H7 (cell line): ENCODE data around the gene ENO2. TPM values are rescaled to one million over a fixed set of nuclear protein-coding genes. Genes with fewer than 3 reads are reported as not detected.
A peak's percentile ranks its signal among the peaks of the same experiment; 100 is the strongest.

ENCODE experiments used
- DNase-seq: peaks from one replicate; pipeline ENCODE4 v3.0.0; 2012
- H3K27me3 ChIP-seq: 2 replicates; pipeline ENCODE4 v1.6.0; 2011; ENCODE audit warnings: mild to moderate bottlenecking, low read length; ENCODE audit not compliant: control insufficient read depth, insufficient read depth
- H3K36me3 ChIP-seq: replicated peaks from 2 replicates; pipeline ENCODE4 v1.5.1; 2011; ENCODE audit warnings: low read length; ENCODE audit not compliant: control insufficient read depth, insufficient read depth
- H3K4me3 ChIP-seq: 2 replicates; pipeline ENCODE4 v1.5.1; 2011; ENCODE audit warnings: low read depth, mild to moderate bottlenecking, control low read depth, low read length, moderate library complexity; ENCODE audit not compliant: insufficient read depth
- total RNA-seq: library from RNA; depleted of rRNA; stranded (reverse); fragments of >200 nt; shearing (Covaris generic); gene quantifications from 2 replicates; pipeline ENCODE4 v1.2.3, GENCODE V29; 2014

The ENO2 gene
- total RNA-seq, 1 experiment from 2014 or later: 47.4 TPM

DNA sequence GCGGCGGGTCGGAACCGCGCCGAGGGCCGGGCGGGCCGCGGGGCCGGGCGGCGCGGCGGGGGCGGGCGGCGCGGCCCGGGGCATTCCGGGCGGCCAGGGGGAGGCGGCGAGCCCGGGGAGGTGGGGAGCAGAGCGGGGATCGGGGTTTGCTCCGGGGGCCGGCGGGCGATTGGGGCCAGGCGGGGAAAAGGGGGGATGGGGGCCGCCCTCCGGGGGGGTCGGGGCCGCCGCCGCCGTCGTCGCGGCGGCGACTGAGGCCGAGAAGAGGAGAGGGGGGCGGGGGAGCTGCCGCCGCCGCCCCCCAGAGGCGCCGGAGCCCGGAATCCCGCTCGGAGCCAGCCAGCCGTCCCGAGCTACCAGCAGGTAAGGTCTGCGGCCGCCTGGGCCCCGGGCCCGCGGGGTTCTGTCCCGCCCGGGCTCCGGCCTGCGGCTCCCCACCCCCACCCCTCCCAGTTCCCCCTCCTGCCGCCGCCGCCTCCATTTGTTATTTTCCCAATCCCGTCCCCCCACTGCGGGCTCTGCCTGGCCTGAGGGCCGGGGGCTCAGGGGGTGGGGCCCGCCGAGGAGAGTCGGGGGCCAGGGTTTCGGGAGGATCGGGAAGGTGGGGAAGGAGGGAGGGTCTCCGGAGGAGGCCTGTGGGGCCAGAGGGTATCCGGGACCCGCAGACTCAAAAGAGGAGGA lies 13.8 kb downstream of the ENO2 start:
- DNase-seq: peak; percentile 85
- H3K27me3 ChIP-seq: no peaks in the 10 kb centered on the region
- peaks cover 1% of the 10 kb centered on the region; the same call in 1 of the 2 replicates for H3K36me3 ChIP-seq
- peak overlapping the region; percentile 78 for H3K4me3 ChIP-seq

DNA sequence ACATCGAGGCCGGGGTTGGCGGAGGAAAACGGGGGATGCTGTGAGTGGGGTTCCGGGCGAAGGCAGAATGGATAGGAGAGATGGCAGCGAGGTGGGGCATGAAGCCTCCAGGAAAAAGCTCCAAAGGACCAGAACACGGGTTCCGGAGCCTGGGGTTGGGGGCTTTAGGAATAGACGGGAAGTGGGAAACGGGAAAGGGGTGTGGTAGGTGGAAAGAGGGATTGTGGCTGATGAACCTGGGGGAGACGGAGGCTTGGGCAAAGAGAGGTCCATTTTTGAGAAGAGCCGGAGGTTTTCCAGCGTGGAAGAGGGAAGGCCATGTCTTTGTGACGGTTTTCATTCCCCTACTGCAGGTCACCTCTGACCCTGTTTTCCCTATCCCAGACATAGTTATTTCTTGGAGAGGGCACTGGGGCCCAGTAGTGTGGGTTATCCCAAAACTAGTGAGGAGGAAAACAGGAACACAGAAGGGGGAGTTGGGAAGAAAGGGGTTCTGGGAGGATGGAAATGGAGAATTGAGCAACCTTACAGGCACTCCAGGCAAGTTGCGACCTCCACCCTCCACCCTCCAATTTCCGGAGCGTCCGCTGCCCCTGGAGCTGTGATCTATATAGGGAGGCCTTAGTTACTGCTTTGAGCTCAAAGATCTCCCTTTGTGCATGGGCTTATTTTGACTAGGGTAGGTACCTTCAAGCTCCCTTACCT lies 14.5 kb downstream of the ENO2 start:
- H3K27me3 ChIP-seq: no peaks in the 10 kb centered on the region
- peaks cover 4% of the 10 kb centered on the region for H3K36me3 ChIP-seq
- no peak for DNase-seq
- H3K4me3 ChIP-seq: peak overlapping the region; percentile 78

DNA sequence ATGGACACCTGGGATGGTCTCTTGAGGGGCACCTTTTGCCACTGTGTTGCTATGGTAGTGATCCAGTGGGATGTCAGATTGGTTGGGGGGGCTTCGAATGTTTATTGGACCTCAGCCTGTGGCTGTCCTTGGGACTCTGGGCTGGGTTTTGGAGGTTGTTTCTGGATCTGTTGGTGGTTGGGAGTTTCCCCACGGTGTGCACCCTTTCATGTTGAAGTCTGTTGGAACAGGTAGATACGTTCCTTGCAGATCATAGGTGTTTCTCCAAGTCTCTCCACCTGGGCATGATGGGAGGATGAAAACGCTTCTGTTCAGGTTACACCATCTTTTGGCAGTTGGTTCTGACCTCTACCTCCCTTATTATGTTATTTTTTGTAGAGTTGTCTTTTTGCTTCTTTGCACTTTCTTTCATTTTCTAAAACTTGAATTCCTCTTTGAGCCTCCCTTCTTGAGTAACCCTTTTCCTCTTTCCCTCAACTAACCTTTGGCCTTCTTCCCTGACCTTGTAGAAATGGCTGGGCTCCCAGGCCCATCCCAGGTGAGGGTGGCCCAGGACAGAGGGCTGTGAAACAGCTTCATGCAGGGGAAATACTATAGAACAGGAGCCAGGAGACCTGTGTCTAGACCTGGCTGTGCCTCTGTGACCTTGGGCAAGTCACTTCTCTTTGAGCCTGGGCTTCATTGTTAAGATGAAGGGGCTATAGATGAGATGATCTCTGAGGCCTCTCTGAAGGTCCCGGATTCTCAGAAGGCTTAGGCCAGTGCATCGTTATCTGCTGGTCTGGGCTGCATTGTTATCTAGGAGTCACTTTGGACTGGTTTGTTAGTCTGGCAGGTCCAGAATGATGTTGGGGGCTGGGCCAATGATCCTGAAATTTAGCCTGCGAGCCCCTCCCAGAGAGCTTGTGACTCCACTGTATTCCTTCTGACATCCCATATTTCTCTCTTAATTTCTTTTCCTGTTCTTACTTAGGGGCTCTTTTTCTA lies 15.4 kb downstream of the ENO2 start:
- DNase-seq: peak; percentile 27

DNA sequence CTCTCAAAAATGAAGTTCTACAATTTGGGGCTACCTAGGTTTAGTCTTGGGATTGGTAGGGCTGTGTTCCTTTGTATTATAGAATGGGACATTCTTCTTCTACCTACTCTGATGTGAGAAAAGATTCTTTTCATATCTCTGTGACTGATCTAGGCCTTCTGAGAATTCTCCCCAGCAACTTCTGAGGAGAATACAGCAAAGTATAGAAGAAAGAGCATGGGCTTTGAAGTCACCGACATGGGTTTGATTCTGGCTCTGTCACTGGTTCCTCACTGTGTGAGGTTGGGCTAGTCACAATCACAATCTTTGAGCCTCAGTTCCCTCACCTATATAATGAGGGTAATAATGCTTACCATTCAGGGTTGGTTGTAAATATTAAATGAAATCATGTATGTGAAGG lies 18.4 kb downstream of the ENO2 start:
- no peak for DNase-seq
- H3K4me3 ChIP-seq: no peak overlapping the region
- no peaks in the 10 kb centered on the region for H3K27me3 ChIP-seq
- H3K36me3 ChIP-seq: peaks cover 13% of the 10 kb centered on the region

More for the DNA sequence above, 15.4 kb downstream of the ENO2 start:
- Histone ChIP-seq H3K36me3 (peaks cover 9% of the 10 kb centered on the region), H3K4me3 (peak overlapping the region; percentile 78), H3K27me3 (no peaks in the 10 kb centered on the region)

DNA sequence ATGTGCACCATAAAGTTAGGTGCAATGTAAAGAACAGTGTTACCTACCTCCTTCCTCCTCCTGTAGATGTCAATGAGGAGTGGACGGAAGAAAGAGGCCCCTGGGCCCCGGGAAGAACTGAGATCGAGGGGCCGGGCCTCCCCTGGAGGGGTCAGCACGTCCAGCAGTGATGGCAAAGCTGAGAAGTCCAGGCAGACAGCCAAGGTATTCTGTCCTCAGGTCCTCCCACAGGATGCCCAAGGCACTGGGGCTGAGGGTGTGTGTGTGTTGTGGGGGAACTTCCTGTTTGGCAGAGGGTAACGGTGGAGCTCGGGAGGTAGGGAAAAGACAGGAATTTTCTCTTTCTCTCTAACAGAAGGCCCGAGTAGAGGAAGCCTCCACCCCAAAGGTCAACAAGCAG lies 19.7 kb downstream of the ENO2 start:
- no peak overlapping the region for H3K4me3 ChIP-seq
- H3K36me3 ChIP-seq: peaks cover 14% of the 10 kb centered on the region
- no peaks in the 10 kb centered on the region for H3K27me3 ChIP-seq
- no peak for DNase-seq

DNA sequence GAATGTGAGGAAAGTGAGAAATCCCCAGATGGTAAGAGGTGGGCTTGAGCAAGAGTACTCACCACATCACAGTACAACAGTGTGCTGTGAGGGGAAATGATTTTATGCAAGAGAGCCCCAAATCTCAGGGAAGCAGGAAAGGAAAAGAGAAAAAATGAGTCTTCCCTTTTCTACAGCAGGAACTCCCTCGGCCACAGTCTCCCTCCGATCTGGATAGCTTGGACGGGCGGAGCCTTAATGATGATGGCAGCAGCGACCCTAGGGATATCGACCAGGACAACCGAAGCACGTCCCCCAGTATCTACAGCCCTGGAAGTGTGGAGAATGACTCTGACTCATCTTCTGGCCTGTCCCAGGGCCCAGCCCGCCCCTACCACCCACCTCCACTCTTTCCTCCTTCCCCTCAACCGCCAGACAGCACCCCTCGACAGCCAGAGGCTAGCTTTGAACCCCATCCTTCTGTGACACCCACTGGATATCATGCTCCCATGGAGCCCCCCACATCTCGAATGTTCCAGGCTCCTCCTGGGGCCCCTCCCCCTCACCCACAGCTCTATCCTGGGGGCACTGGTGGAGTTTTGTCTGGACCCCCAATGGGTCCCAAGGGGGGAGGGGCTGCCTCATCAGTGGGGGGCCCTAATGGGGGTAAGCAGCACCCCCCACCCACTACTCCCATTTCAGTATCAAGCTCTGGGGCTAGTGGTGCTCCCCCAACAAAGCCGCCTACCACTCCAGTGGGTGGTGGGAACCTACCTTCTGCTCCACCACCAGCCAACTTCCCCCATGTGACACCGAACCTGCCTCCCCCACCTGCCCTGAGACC lies 21.2 kb downstream of the ENO2 start:
- H3K27me3 ChIP-seq: no peaks in the 10 kb centered on the region
- no peak overlapping the region for H3K4me3 ChIP-seq
- DNase-seq: no peak
- peaks cover 15% of the 10 kb centered on the region for H3K36me3 ChIP-seq

DNA sequence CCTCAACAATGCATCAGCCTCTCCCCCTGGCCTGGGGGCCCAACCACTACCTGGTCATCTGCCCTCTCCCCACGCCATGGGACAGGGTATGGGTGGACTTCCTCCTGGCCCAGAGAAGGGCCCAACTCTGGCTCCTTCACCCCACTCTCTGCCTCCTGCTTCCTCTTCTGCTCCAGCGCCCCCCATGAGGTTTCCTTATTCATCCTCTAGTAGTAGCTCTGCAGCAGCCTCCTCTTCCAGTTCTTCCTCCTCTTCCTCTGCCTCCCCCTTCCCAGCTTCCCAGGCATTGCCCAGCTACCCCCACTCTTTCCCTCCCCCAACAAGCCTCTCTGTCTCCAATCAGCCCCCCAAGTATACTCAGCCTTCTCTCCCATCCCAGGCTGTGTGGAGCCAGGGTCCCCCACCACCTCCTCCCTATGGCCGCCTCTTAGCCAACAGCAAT lies 21.8 kb downstream of the ENO2 start:
- H3K36me3 ChIP-seq: peaks cover 19% of the 10 kb centered on the region
- no peak overlapping the region for H3K4me3 ChIP-seq

DNA sequence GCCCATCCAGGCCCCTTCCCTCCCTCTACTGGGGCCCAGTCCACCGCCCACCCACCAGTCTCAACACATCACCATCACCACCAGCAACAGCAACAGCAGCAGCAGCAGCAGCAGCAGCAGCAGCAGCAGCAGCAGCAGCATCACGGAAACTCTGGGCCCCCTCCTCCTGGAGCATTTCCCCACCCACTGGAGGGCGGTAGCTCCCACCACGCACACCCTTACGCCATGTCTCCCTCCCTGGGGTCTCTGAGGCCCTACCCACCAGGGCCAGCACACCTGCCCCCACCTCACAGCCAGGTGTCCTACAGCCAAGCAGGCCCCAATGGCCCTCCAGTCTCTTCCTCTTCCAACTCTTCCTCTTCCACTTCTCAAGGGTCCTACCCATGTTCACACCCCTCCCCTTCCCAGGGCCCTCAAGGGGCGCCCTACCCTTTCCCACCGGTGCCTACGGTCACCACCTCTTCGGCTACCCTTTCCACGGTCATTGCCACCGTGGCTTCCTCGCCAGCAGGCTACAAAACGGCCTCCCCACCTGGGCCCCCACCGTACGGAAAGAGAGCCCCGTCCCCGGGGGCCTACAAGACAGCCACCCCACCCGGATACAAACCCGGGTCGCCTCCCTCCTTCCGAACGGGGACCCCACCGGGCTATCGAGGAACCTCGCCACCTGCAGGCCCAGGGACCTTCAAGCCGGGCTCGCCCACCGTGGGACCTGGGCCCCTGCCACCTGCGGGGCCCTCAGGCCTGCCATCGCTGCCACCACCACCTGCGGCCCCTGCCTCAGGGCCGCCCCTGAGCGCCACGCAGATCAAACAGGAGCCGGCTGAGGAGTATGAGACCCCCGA lies 22.5 kb downstream of the ENO2 start:
- peaks cover 21% of the 10 kb centered on the region for H3K36me3 ChIP-seq
- DNase-seq: peak; percentile 87
- peak overlapping the region; percentile 79 for H3K4me3 ChIP-seq

More for the DNA sequence above, 21.8 kb downstream of the ENO2 start:
- no peaks in the 10 kb centered on the region for H3K27me3 ChIP-seq
- DNase-seq: no peak

DNA sequence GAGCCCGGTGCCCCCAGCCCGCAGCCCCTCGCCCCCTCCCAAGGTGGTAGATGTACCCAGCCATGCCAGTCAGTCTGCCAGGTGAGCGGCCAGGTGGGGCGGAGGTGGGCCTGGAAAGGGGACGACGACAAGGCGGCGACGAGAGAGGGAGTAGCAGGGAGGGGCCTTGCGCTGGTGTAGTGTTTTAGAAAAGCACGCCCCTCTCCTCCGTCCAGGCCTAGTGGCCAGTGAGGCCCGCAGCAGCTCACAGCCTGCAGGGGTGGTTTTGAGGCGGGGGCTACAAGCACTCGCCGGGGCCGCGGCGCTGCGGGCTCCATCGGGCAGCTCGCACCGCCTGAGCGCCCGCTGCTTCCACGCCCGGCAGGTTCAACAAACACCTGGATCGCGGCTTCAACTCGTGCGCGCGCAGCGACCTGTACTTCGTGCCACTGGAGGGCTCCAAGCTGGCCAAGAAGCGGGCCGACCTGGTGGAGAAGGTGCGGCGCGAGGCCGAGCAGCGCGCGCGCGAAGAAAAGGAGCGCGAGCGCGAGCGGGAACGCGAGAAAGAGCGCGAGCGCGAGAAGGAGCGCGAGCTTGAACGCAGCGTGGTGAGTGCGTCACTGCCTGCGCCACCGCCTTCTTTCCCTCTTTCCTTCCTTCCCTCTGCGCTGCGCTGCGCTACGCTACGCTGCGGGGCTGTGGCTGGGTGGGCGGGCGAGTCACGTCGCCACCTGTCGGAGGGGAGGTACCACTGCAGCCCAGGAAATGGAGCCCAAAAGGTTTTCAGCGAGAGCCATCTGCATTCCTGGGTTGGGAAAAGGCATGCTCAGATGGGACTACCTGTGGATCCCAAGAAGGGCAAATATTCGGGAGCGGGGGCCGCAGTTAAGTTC lies 23.3 kb downstream of the ENO2 start:
- peak; percentile 94 for DNase-seq
- peak overlapping the region; percentile 79 for H3K4me3 ChIP-seq
- peaks cover 21% of the 10 kb centered on the region for H3K36me3 ChIP-seq
- H3K27me3 ChIP-seq: no peaks in the 10 kb centered on the region

More for the DNA sequence above, 22.5 kb downstream of the ENO2 start:
- no peaks in the 10 kb centered on the region for H3K27me3 ChIP-seq

DNA sequence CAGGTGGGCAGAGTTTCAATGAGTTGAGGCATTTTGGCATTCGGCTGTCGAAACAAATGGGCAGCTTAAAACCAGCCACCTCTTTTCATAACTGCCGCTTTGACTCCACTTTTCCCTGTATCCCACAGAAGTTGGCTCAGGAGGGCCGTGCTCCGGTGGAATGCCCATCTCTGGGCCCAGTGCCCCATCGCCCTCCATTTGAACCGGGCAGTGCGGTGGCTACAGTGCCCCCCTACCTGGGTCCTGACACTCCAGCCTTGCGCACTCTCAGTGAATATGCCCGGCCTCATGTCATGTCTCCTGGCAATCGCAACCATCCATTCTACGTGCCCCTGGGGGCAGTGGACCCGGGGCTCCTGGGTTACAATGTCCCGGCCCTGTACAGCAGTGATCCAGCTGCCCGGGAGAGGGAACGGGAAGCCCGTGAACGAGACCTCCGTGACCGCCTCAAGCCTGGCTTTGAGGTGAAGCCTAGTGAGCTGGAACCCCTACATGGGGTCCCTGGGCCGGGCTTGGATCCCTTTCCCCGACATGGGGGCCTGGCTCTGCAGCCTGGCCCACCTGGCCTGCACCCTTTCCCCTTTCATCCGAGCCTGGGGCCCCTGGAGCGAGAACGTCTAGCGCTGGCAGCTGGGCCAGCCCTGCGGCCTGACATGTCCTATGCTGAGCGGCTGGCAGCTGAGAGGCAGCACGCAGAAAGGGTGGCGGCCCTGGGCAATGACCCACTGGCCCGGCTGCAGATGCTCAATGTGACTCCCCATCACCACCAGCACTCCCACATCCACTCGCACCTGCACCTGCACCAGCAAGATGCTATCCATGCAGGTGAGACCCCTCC lies 24.2 kb downstream of the ENO2 start:
- Histone ChIP-seq H3K36me3 (peaks cover 19% of the 10 kb centered on the region), H3K27me3 (no peaks in the 10 kb centered on the region), H3K4me3 (peak overlapping the region; percentile 79)
- no peak for DNase-seq

DNA sequence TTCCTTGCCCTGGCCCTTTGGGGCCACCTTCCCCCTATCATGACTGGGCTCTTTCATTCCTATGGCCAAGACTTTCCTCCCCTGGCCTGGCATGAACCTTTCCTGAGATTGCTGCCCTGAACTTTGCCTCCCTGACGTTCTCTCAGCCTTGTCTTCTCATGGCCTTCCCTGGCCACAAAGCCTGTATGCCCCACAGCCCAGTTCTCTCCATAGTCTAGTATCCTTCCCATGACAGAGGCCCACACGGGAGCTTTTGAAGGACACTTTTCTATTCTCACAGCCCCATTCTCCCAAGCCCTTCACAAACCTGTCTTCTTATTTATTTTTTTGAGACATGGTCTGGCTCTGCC lies 24.8 kb downstream of the ENO2 start:
- H3K27me3 ChIP-seq: no peaks in the 10 kb centered on the region
- H3K4me3 ChIP-seq: no peak overlapping the region
- no peak for DNase-seq
- H3K36me3 ChIP-seq: peaks cover 16% of the 10 kb centered on the region

DNA sequence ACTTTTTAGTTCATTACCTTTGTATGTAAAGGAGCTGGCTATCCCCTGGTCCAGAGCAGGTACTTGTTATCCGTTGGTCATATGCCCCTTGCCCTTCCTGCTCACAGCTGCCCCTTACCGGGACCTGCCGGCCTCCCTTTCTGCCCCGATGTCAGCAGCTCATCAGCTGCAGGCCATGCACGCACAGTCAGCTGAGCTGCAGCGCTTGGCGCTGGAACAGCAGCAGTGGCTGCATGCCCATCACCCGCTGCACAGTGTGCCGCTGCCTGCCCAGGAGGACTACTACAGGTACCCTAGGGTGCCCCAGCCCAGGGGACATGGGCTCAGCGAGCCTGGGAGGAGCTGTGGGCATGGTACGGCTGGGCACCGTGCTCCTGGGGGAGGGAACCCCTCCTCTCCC lies 26.9 kb downstream of the ENO2 start:
- DNase-seq: no peak
- Histone ChIP-seq H3K4me3 (no peak overlapping the region), H3K27me3 (no peaks in the 10 kb centered on the region), H3K36me3 (peaks cover 9% of the 10 kb centered on the region)
